Islet of Langerhans (tissue), 1 donor: Measurements from ENCODE around the gene HMBS.
"Not testable (repeated sequence)": the region's sequence is repeated elsewhere in the genome, so short reads cannot be mapped to it uniquely, and the experiment has no call there.

Experiments used
- FAIRE-seq: peaks from one replicate; lab custom pipeline; 2011; peaks lifted over from hg19 to GRCh38; lab: Jason Lieb, UNC

The HMBS gene

DNA sequence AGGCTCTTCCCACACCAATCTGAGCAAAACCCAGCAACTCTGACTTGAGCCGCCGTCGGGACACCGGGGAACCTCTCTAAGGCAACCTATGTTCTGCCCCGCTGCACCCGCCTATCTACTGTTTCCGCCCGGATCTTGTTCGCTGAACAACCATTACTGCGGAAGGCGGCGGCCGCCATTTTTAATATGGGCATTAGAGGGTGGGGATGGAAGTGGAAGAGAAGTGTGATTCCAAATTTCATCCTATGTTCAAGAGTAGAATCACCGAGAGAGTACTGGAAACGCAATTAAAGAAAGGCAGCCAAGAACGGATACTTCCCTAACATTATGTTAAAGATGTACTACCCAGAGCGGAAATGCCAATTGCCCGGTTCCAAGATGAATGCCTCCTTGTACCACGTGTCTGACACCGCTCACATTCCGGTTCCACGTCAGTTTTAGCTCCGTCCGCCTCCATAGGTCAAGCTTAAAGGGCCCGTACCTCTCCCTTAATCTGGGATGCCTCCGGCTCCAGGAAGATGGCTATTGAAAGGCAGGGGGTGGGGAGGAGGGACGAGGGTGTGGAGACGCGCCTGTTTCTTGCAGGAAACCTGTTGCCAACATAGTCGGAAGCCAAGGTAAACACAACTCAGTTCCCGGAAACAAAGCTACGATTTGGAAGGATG lies 17.2 kb downstream of the HMBS start, which contains the start of gene DPAGT1:
DPAGT1 (minus strand) TSS at position 95 of the 665 bp plus-strand sequence. CDS start 198 bp downstream, outside the sequence.
- peak; percentile 95 for FAIRE-seq

GRCh38 chr11:119103161-119103664 lies 18.5 kb downstream of the HMBS start:
- not testable (repeated sequence) for FAIRE-seq

GRCh38 chr11:119103793-119104192 lies 19.1 kb downstream of the HMBS start:
- FAIRE-seq: no peak

GRCh38 chr11:119106564-119107537 lies 22.2 kb downstream of the HMBS start, which contains the start of gene C2CD2L:
C2CD2L (plus strand) TSS chr11:119107344; CDS start chr11:119107742, 398 bp downstream.
- FAIRE-seq: no peak

DNA sequence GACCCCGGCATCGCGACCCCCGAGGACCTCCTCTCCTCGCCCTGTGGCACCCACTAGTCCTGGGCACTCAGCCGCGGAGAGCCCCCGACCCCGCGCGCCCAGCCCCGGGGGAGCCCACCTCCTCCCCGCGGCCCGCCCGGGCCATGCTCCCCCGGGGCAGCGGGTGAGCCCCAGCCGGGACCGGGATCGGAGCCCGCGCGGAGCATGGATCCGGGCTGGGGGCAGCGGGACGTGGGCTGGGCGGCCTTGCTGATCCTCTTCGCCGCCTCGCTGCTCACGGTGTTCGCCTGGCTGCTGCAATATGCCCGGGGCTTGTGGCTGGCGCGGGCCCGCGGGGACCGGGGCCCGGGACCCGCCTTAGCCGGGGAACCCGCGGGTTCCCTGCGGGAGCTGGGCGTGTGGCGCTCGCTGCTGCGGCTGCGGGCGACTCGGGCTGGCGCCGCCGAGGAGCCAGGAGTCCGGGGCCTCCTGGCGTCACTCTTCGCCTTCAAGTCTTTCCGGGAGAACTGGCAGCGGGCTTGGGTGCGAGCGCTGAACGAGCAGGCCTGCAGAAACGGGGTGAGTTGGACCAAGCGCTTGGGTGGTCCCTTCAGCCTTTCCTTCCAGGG lies 23.0 kb downstream of the HMBS start:
- no peak for FAIRE-seq

DNA sequence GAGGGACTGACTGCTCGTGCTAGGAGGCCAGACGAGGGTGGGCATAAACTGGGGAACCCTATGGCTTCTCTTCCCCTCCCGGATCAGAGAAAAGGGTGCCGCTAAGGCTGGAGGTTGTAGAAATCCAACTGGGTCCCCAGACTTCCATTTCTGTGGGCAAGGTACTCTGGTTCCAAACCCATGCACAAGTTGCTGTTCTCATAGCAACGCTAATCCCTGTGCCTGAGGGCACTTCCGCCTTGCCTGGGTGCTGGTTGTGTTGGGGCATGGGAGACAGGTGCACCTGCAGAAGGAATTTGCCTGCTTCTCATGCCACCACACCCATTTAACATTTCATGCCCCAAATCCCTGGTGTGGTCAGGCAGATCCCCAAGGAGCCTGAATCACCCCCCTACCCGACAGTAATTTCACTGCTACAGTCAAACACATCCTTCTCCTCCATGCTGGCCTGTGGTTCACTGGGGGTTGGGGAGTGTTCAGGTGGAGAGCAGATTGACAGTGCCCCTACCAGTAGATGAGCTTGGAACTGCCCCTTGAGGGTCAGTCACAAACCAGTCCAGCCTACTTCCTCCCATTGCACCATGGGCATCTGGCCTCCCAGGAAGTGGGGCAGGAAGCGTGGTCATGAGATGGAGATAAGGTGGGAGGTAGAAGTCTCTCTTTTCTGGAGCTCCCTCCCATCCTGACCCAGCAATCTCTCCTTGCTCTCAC lies 23.6 kb downstream of the HMBS start:
- no peak for FAIRE-seq

DNA sequence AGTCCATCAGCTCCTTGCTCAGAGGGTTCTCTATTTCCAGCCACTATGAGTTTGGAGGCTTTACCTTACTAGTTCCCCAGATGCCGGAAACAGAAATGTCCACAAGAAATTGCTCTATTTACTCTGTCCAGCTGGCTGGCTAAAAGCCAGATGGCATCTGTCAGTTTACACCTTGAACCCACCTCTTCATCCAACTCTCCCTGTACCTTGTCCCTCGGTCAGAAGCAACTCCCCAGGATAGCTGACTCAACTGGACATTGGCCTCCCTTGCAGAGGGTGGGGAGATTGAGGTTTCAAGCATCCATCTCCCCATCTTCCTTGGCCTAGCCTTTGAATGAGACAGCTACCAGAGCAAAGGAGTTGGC lies 24.2 kb downstream of the HMBS start:
- no peak for FAIRE-seq

DNA sequence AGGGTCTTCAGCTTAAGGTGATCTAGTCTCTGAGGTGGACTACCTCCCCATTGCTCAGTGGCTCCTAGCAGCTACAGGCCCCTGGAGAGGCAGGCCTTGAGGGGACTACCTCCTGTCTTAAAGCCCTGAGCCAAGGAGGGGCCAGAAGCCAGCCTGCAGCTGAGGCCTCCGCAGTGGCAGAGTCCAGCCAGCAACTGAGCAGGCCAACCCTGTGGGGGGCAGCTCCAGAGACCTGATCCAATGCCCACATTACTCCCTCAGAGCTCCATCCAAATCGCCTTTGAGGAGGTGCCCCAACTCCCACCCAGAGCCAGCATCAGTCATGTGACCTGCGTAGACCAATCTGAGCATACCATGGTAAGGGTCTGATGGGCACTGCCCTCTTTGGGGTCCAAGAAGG lies 25.2 kb downstream of the HMBS start:
- FAIRE-seq: no peak

DNA sequence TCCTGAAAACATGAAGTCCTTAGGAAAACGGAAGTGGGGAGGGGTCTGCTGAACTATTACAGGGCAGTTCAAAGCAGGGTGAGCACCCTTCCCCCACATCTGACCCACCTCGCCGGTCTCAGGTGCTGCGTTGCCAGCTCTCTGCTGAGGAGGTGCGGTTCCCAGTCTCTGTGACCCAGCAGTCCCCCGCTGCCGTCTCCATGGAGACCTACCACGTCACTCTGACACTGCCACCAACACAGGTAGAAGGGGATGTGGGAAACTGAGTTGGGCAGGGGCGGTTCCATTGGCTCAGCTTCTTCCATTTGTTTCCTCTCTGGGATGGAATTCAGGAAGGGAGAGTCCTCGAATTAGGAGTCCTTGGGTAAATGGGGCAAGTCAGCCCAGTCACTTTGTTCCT lies 25.8 kb downstream of the HMBS start:
- no peak for FAIRE-seq

- FAIRE-seq: no peak
These were observed 26.8 kb downstream of the HMBS start for GRCh38 chr11:119111361-119111925.

GRCh38 chr11:119112314-119113020 lies 27.8 kb downstream of the HMBS start:
- no peak for FAIRE-seq

GRCh38 chr11:119113716-119114115 lies 29.0 kb downstream of the HMBS start:
- no peak for FAIRE-seq

- FAIRE-seq: no peak
These were observed 29.7 kb downstream of the HMBS start for GRCh38 chr11:119114351-119114750.

GRCh38 chr11:119115484-119116234 lies 31.0 kb downstream of the HMBS start:
- no peak for FAIRE-seq

- no peak for FAIRE-seq
These were observed 31.5 kb downstream of the HMBS start for GRCh38 chr11:119116235-119116594.

DNA sequence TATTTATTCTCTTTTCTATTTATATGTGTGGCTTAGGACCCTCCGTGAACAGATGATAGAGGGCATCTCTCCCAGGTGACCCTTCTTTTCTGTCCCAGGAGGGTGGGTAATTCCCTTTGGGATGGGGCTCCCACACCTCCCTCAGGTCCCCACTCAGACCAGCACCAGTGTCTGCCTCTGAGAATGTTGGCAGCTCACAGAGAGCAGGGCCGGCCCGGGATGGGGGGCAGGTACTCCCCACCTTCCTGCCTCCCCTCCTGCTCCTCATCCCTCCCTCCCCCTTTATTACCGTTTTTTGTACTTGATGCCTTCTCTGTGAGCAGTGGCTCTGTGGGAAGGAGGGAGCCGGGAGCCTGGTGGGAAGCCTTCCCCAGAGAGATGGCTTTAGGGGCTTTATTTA lies 31.9 kb downstream of the HMBS start:
- FAIRE-seq: no peak

GRCh38 chr11:119117004-119117706 lies 32.5 kb downstream of the HMBS start:
- FAIRE-seq: no peak

- FAIRE-seq: no peak
These were observed 33.5 kb downstream of the HMBS start for GRCh38 chr11:119118227-119118626.

DNA sequence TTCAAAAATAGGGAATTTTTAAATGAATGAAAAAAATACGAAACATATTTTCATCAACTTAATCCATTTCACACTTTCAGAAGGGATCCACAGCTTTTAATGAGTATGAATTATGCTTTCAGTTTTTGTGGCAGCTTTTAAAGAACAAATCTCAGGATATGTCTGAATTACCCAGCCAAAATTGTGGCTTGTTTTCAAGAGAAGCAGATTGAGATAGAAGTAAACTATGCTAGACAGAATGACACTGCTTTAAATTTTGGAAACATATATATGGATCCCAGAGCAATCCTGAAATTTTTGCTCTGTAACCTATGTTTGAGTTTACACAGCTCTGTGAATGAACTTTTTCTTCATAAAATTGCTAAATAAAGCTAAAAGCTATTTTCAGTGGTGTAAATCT lies 34.3 kb downstream of the HMBS start:
- FAIRE-seq: no peak

DNA sequence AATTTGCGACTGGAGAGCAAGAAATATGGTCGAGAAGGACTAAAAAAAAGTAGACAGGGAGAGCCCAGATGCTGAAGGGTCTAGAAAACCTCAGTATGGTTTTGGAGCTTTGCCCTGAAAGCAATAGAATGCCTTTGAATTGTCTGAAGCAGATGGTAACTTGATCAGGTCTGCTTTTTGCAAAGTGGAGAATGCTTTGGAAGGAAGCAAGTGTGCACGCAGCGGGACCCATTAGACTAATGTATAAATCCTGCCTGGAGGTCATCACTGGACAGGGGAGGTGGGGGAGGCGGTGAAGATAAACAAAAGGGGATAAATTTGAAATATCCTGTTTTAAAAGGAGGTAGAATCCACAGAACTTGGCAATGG lies 35.9 kb downstream of the HMBS start:
- no peak for FAIRE-seq
